A549 (cell line): Measurements from ENCODE around the gene C10orf62. TPM values are rescaled to one million over a fixed set of nuclear protein-coding genes. Genes with fewer than 3 reads are reported as not detected.

Experiments
- polyA plus RNA-seq, 4 experiments: library from polyadenylated mRNA; depleted of rRNA in 3 of 4; stranded (reverse); fragments of >200 nt; fragmentation: RNase III in 1 of 4; extraction: RNeasy Plus Mini Kit Qiagen cat#74134 plus additional on column Dnase treatment in 1 of 4; gene quantifications; 2 replicates in 3 of 4; 3 replicates in 1 of 4; pipeline ENCODE4 v1.2.3, GENCODE V29; 2011 to 2017

The C10orf62 gene
- polyA plus RNA-seq, 2 of the 4 experiments (the other 2 are of a cell fraction): not detected

Other genes with a start within 250 kb of the C10orf62 start
- gene RRP12, start 188.4 kb upstream of the C10orf62 start, polyA plus RNA-seq (2011; rRNA removed): 38.1 and 40.8 TPM in 2 replicates
- 37.0 to 43.9 TPM (median 37.9 TPM) in 3 replicates for gene RRP12, start 188.4 kb upstream of the C10orf62 start, polyA plus RNA-seq (2017; fragmentation: RNase III; extraction: RNeasy Plus Mini Kit Qiagen cat#74134 plus additional on column Dnase treatment)
- 459 and 516 TPM in 2 replicates for gene PGAM1, start 163.5 kb upstream of the C10orf62 start, polyA plus RNA-seq (2011; rRNA removed)
- 516 to 557 TPM (median 525 TPM) in 3 replicates for gene PGAM1, start 163.5 kb upstream of the C10orf62 start, polyA plus RNA-seq (2017; fragmentation: RNase III; extraction: RNeasy Plus Mini Kit Qiagen cat#74134 plus additional on column Dnase treatment)
- gene EXOSC1, start 143.7 kb upstream of the C10orf62 start, polyA plus RNA-seq (2011; rRNA removed): 64.0 and 71.7 TPM in 2 replicates
- 54.0 to 54.8 TPM (median 54.8 TPM) in 3 replicates for gene EXOSC1, start 143.7 kb upstream of the C10orf62 start, polyA plus RNA-seq (2017; fragmentation: RNase III; extraction: RNeasy Plus Mini Kit Qiagen cat#74134 plus additional on column Dnase treatment)
- 57.0 and 71.6 TPM in 2 replicates for gene ZDHHC16, start 143.5 kb upstream of the C10orf62 start, polyA plus RNA-seq (2011; rRNA removed)
- gene ZDHHC16, start 143.5 kb upstream of the C10orf62 start, polyA plus RNA-seq (2017; fragmentation: RNase III; extraction: RNeasy Plus Mini Kit Qiagen cat#74134 plus additional on column Dnase treatment): 47.7 to 53.0 TPM (median 51.0 TPM) in 3 replicates
- 65.6 and 83.4 TPM in 2 replicates for gene MMS19, start 91.3 kb upstream of the C10orf62 start, polyA plus RNA-seq (2011; rRNA removed)
- 56.3 to 60.6 TPM (median 60.4 TPM) in 3 replicates for gene MMS19, start 91.3 kb upstream of the C10orf62 start, polyA plus RNA-seq (2017; fragmentation: RNase III; extraction: RNeasy Plus Mini Kit Qiagen cat#74134 plus additional on column Dnase treatment)
- gene UBTD1, start 90.8 kb upstream of the C10orf62 start, polyA plus RNA-seq (2011; rRNA removed): 4.8 and 5.9 TPM in 2 replicates
- 9.1 to 11.6 TPM (median 10.4 TPM) in 3 replicates for gene UBTD1, start 90.8 kb upstream of the C10orf62 start, polyA plus RNA-seq (2017; fragmentation: RNase III; extraction: RNeasy Plus Mini Kit Qiagen cat#74134 plus additional on column Dnase treatment)
- 0.90 and 1.5 TPM in 2 replicates for gene ANKRD2, start 16.9 kb upstream of the C10orf62 start, polyA plus RNA-seq (2011; rRNA removed)
- 4.7 to 8.4 TPM (median 5.8 TPM) in 3 replicates for gene ANKRD2, start 16.9 kb upstream of the C10orf62 start, polyA plus RNA-seq (2017; fragmentation: RNase III; extraction: RNeasy Plus Mini Kit Qiagen cat#74134 plus additional on column Dnase treatment)
- gene HOGA1, start 5.3 kb upstream of the C10orf62 start, polyA plus RNA-seq (2011; rRNA removed): 2.0 TPM in 2 replicates
- 3.1 to 3.5 TPM (median 3.1 TPM) in 3 replicates for gene HOGA1, start 5.3 kb upstream of the C10orf62 start, polyA plus RNA-seq (2017; fragmentation: RNase III; extraction: RNeasy Plus Mini Kit Qiagen cat#74134 plus additional on column Dnase treatment)
- 13.8 and 14.2 TPM in 2 replicates for gene MORN4, start 43.8 kb downstream of the C10orf62 start, polyA plus RNA-seq (2011; rRNA removed)
- 8.3 to 10.9 TPM (median 8.9 TPM) in 3 replicates for gene MORN4, start 43.8 kb downstream of the C10orf62 start, polyA plus RNA-seq (2017; fragmentation: RNase III; extraction: RNeasy Plus Mini Kit Qiagen cat#74134 plus additional on column Dnase treatment)
- gene PI4K2A, start 51.0 kb downstream of the C10orf62 start, polyA plus RNA-seq (2011; rRNA removed): 16.6 and 18.8 TPM in 2 replicates
- 14.1 to 16.6 TPM (median 14.8 TPM) in 3 replicates for gene PI4K2A, start 51.0 kb downstream of the C10orf62 start, polyA plus RNA-seq (2017; fragmentation: RNase III; extraction: RNeasy Plus Mini Kit Qiagen cat#74134 plus additional on column Dnase treatment)
- gene AVPI1, start 97.5 kb downstream of the C10orf62 start, polyA plus RNA-seq (2011; rRNA removed): 48.7 and 64.1 TPM in 2 replicates
- gene AVPI1, start 97.5 kb downstream of the C10orf62 start, polyA plus RNA-seq (2017; fragmentation: RNase III; extraction: RNeasy Plus Mini Kit Qiagen cat#74134 plus additional on column Dnase treatment): 58.4 to 72.3 TPM (median 70.3 TPM) in 3 replicates
- gene MARVELD1, start 124.0 kb downstream of the C10orf62 start, polyA plus RNA-seq (2011; rRNA removed): 29.1 and 30.9 TPM in 2 replicates
- gene MARVELD1, start 124.0 kb downstream of the C10orf62 start, polyA plus RNA-seq (2017; fragmentation: RNase III; extraction: RNeasy Plus Mini Kit Qiagen cat#74134 plus additional on column Dnase treatment): 27.4 to 31.7 TPM (median 31.3 TPM) in 3 replicates
- gene ZFYVE27, start 147.4 kb downstream of the C10orf62 start, polyA plus RNA-seq (2011; rRNA removed): 17.1 and 20.2 TPM in 2 replicates
- gene ZFYVE27, start 147.4 kb downstream of the C10orf62 start, polyA plus RNA-seq (2017; fragmentation: RNase III; extraction: RNeasy Plus Mini Kit Qiagen cat#74134 plus additional on column Dnase treatment): 17.1 to 20.1 TPM (median 19.6 TPM) in 3 replicates
- 0.50 and 0.79 TPM in 2 replicates for gene SFRP5, start 182.3 kb downstream of the C10orf62 start, polyA plus RNA-seq (2011; rRNA removed)
- gene SFRP5, start 182.3 kb downstream of the C10orf62 start, polyA plus RNA-seq (2017; fragmentation: RNase III; extraction: RNeasy Plus Mini Kit Qiagen cat#74134 plus additional on column Dnase treatment): 0.83 to 1.3 TPM (median 1.2 TPM) in 3 replicates